ENCODE measurements around the gene SOS2. TPM values are rescaled to one million over a fixed set of nuclear protein-coding genes. Genes with fewer than 3 reads are reported as not detected.

The SOS2 gene
- total RNA-seq, 1 experiment from 2014 or later: 9.4 TPM

- Histone ChIP-seq H4K20me1 (ENCODE audit: control insufficient read depth, insufficient read depth, insufficient read length) (no peaks in the 10 kb centered on the region), H3K4me2 (ENCODE audit: insufficient read depth, insufficient read length, low read length) (no peak overlapping the region), H2BK20ac (ENCODE audit: low read depth, low read length, poor library complexity, severe bottlenecking) (no peak overlapping the region), H3K27ac (ENCODE audit: insufficient read length, low read depth, low read length) (no peak overlapping the region), H3K27me3 (ENCODE audit: insufficient read depth, low read length) (no peaks in the 10 kb centered on the region), H3K79me1 (ENCODE audit: insufficient read depth, low read depth, low read length, poor library complexity, severe bottlenecking) (no peaks in the 10 kb centered on the region), H4K8ac (replicated peaks; ENCODE audit: insufficient read length, low read depth, low read length) (no peak overlapping the region), H2BK12ac (ENCODE audit: insufficient read length, low read depth, low read length) (no peak overlapping the region), H3K9me3 (ENCODE audit: control insufficient read depth, low read depth, low read length) (no peaks in the 10 kb centered on the region), H2BK5ac (ENCODE audit: insufficient read length, low read length) (no peak overlapping the region), H3K23me2 (ENCODE audit: insufficient read length, low read depth, low read length, poor library complexity, severe bottlenecking) (no peaks in the 10 kb centered on the region), H4K5ac (ENCODE audit: insufficient read length, low read depth, low read length) (no peak overlapping the region), H2BK120ac (ENCODE audit: low read depth, low read length, poor library complexity, severe bottlenecking) (no peak overlapping the region), H3K18ac (ENCODE audit: insufficient read length, low read depth, low read length) (no peak overlapping the region), H3K14ac (ENCODE audit: insufficient read depth, low read length) (no peak overlapping the region), H3K56ac (ENCODE audit: insufficient read length, low read depth, low read length) (no peak overlapping the region), H4K91ac (ENCODE audit: insufficient read length, low read depth, low read length) (no peak overlapping the region), H3K4ac (ENCODE audit: low read depth, low read length) (no peak overlapping the region), H3T11ph (ENCODE audit: low read length) (no peak overlapping the region), H2BK15ac (ENCODE audit: low read depth, low read length) (no peak overlapping the region), H3K79me2 (ENCODE audit: insufficient read depth, low read length) (no peaks in the 10 kb centered on the region), H2AK5ac (ENCODE audit: insufficient read length, low read length) (no peak overlapping the region), H3K4me1 (ENCODE audit: insufficient read depth, low read length) (no peaks in the 10 kb centered on the region), H3K9ac (ENCODE audit: extremely low read depth, insufficient read length, low read length) (no peak overlapping the region), H2AFZ (ENCODE audit: low read length) (no peak overlapping the region), H3K23ac (ENCODE audit: insufficient read length, low read depth, low read length) (no peak overlapping the region)
- Mint-ChIP-seq H3K36me3 (ENCODE audit: insufficient read depth in 1 of 3, low read depth in 3 of 3) (peaks cover 3 to 20% (median 6%) of the 10 kb centered on the region in 3 experiments; a peak in 4 of 7 replicates), H3K4me1 (no peaks in the 10 kb centered on the region), H3K27me3 (ENCODE audit: low read depth) (no peaks in the 10 kb centered on the region), H3K27ac (no peak overlapping the region), H3K9me3 (no peaks in the 10 kb centered on the region), H3K4me3 (no peak overlapping the region)
- TF ChIP-seq, protein P1, sequence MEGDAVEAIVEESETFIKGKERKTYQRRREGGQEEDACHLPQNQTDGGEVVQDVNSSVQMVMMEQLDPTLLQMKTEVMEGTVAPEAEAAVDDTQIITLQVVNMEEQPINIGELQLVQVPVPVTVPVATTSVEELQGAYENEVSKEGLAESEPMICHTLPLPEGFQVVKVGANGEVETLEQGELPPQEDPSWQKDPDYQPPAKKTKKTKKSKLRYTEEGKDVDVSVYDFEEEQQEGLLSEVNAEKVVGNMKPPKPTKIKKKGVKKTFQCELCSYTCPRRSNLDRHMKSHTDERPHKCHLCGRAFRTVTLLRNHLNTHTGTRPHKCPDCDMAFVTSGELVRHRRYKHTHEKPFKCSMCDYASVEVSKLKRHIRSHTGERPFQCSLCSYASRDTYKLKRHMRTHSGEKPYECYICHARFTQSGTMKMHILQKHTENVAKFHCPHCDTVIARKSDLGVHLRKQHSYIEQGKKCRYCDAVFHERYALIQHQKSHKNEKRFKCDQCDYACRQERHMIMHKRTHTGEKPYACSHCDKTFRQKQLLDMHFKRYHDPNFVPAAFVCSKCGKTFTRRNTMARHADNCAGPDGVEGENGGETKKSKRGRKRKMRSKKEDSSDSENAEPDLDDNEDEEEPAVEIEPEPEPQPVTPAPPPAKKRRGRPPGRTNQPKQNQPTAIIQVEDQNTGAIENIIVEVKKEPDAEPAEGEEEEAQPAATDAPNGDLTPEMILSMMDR (conservative IDR thresholded peaks at IDR 0.05): no peak
- WGBS (ENCODE audit: extremely low coverage, insufficient read length, low lambda C conversion rate): no CpG with 5 or more reads among the region's 2 CpGs
- DNase-seq: no peak
These were observed 26.4 kb upstream of the SOS2 start for GRCh38 chr14:50257732-50258131.

All from H9 (cell line).